ENCODE measurements around the gene PCDH19.

Gene PCDH19

DNA sequence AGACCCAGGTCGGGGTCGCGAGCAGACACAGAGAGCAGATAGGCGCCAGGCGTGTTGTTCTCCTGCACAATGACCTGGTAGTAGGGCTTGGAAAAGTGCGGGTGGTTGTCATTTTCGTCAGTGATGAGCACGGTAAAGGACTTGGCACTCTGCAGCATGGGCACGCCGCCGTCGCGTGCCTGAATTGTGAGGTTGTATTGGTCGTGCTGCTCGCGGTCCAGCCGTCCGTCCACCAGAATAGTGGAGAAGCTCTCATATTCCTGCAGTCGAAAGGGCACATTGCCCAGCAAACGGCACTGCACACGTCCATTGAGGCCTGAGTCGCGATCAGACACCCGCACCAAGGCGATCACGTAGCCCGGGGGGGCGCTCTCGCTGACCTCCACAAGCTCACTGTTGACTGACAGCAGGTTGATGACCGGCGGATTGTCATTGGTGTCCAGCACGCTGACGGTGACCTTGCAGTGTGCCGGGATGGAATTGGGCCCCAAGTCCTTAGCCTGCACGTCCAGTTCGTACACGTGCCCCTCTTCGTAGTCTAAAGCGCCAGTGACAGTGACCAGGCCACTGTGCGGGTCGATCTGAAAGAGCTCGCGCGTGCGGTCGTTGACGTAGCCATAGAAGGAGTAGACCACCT lies 2.8 kb downstream of the PCDH19 start:
- DNase-seq: no peak

DNA sequence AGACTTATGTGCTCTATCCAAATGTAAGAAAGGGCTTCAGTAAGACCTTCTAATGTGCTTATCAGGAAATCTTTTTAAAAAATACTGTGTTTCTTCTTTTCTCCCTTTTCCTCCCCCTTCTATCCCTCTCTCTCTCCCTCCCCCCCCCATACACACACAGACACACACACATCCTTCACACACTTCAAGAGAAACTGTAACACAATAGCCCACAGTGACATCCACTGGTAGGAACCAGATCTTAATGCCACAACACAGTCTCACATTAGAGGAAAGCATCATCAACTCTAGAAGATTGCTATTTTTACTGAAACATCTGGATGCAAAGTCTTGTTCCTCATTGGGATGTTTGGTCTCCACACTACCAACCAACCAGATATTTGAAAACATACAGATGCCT lies 4.6 kb downstream of the PCDH19 start:
- no peak for DNase-seq

DNA sequence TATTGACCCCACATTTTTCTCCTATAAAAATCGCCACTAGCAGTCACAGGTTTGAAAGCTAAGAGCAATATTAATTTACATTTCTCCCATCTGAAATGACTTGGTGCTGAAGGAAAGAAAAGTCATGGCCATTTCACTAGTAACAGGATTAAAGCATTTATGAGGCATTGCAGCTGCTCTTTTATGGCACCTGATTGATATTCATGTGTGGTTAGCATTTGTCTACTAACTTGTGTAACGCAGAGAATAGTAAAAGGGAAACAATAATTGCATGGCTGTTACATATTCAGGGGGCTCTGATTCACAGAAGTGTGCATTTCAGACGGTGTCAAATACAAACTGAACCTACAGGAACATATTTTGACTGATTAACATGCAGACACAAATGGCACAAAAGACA lies 5.2 kb downstream of the PCDH19 start:
- DNase-seq: no peak

DNA sequence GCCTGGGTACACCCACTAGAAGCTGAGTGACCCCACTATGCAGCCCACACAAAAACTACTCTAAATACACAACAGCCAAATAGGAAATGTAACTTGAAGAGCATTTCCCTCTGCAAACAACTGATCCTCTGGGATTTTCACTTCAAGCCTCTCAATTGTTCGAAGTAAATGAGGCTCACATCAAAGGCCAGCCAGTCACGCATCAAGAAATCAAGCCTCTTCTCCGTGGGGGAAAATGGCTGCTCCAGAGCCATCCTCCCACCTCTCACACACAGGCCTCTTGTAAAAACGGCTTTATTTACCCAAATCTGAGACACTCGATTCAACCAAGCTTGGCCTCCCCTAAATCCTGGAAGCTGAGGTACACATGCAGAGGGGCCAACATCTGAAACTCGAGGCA lies 14.3 kb downstream of the PCDH19 start:
- DNase-seq: no peak

DNA sequence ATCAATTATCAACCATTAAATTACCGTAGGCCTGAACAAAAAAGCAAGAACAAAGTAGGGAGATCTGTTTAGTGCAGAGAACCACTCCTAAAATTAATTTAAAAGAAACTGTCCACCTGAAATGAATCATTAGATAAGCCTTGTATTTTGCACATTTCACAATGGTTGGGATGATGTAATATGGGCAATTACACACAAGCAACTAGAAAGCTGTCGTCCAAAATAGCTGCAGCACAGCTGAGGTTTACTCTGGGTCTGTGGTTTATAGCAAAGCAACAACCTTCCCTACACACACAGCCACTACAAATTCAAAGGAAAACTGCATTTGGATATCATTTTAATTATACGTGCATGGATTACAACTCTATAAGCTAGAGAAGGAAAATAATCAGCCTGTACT lies 28.5 kb downstream of the PCDH19 start:
- DNase-seq: no peak

DNA sequence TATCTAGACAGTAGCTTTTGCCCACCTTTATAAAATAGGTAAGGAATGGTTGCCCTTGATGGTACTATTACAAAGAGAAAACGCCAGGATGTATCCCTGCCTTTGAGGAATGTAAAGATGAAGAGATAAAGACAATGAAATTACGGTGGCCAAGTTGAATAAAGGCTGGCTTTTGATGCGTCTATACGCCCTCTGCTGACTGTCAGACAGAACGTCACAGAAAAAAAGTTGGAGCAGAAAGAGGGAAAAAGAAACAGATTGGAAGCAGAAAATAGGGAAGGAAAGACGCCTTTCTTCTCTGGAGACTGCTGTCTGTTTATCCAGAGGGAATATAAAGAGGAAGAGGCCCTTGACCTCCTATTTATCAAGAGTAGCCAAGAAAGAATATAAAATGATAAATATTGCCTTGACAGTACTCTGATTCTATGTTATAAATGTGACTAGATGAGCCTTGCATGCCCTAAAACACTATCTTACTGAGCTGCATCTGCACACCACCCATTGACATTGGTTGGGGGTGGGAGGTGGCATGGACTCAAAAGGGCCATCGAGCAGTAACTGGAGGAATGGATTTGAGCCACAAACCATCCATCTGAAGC lies 30.6 kb downstream of the PCDH19 start:
- DNase-seq: peak in 2 of 51 donors; percentile 2 to 7

DNA sequence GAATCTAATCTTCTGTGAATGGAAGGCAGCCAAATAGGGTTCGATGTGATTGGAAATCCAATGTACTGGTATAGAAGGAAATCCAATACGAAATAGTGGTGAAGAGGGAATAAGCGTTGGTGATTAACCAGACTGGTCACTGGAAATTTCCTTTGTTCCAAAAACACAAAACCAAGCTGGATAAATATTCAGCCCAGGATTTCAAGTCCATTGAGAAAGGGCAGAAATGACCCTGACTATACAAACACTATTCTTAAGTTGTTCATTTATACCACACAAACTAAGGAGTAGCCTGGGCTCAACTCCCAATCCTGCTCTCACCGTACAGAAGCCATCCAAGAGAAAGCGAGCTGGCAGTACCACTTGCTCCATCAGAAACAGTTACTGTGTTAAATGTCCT lies 32.2 kb downstream of the PCDH19 start:
- peak in 5 of 51 donors; percentile 0 to 8 (median 1) for DNase-seq

DNA sequence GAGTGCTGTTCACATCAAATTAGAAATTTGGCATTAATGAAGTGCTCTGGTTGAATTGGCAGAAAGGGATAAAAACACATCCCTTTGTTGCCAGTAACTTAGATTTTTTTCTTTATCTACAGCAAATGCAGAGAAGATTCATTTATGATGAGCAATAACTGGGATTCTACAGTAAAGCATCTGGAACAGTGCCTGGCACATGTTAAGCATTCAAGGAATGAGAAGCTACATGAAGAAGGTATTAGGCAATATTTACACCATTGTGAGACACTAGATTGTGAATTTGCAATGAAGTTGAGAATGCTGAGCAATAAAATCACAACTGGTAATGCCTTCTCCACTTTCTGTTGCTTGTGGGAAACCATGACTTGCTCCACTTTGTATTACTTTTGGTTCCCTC lies 33.5 kb downstream of the PCDH19 start:
- DNase-seq: no peak

DNA sequence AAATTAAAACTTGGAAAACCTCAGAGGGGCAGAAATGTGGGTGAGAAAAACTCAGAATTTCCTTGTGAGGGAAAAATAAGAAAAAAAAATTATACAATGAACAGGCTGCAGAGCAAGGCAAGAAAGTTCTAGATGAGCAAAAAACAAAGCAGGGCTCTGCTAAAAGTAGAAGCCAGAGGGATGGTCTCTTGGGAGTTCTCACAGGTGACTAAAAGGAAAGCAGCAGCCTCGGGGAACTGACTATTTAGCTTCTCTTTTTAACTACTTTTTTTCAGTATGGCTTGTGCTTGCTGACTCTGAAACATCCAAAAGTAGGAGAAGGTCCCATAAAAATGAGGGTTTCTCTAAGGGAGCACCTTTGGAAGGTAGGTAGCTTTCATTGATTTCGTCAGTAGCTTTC lies 36.4 kb downstream of the PCDH19 start:
- no peak for DNase-seq

DNA sequence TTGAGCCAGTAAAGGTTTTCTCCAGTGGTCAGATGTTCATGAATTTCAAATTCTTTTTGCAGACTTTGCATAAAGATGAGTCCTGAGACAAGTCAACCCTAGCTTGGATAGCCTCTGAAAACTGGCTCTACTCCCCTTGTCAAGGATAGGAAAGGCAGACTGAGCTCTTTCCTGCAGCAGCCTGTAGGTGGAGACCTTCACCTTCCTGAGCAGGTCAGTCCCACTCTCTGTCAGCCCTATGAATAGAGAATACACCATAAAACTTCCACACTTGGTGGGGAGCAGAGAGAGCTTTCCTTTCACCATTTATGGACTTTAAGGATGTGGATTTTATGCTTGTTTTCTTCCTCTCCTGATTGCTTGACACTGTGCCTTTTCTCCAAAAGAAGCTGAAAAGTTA lies 41.9 kb downstream of the PCDH19 start:
- peak in 3 of 51 donors; percentile 0 for DNase-seq

DNA sequence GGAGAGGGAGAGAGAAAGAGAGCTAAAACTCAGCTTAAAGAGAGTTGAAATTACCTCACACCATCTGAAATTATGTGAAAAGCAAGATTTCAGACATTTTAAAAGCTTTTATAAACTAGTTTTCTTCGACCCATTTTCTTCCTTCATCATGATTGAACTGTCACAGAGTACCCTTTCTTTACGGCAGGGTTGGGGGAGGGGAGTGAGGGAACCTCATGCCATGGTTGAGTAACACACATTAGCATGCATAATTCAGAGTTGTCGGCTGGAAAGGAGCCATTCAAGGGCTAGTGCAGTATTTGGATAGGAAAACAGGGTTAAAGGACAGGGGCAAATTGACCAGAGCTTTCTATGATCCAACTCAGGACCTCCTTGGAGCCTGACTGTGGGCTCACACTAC lies 46.2 kb downstream of the PCDH19 start:
- peak in 3 of 51 donors; percentile 0 to 7 (median 1) for DNase-seq

DNA sequence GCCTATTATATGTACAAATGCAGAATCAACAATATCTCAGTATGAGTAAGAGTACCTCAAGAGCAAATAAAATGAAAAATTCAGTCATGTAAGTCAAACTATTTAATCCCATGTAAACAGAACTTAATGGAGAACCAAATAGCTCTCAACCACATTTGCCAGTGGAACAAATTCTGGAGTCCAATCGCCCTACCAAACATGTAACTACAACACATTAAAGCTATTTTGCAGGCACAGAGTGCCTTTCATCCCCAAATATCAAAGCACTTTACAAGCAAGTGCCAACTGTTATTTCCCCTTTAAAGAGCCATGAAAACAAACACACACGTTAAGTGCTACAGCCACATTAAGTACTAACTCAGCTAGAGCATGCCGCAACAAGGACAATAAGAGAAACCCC lies 51.3 kb downstream of the PCDH19 start:
- no peak for DNase-seq

DNA sequence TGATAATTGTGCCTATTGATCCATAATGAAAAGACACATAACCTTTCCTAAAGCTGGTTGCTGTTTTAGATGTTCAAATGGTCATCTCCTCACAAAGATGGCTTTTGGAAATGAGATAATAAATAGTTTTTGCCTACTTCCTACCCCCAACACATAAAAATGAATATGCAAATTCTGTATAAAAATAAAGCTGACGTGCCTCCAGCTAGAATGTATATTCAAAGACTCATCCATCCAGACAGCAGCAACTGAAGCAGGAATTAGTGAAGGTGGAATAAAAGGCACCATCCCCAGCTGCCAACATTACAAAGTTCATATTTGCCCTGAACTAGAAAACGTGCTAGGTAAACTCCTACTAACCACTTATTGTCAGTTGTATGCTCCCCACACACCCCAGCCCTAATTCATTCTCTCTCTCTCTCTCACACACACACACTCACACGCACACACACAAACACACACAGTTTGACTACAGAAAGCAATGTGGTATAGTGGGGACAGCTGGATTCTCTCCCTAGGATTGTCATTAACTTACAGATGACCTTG lies 53.6 kb downstream of the PCDH19 start:
- DNase-seq: no peak

DNA sequence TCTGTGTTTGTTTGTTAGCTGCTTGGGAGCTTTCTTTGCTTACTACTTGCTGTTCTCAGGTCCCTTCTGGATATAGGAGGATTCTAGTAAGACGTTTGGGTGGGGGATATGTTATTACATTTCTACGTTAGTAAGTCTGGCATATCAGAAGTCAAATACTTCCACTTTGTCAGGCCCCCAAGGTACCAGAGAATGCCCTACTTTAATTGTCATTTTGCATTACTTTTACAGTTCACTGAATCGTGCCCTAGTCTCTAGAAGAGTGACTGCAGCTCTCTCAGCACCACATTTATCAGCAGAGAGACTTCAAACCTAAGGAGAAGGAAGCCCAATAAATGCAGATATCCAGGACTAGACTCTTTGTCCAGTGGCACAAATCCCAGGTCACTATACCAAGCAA lies 54.4 kb downstream of the PCDH19 start:
- DNase-seq: no peak

DNA sequence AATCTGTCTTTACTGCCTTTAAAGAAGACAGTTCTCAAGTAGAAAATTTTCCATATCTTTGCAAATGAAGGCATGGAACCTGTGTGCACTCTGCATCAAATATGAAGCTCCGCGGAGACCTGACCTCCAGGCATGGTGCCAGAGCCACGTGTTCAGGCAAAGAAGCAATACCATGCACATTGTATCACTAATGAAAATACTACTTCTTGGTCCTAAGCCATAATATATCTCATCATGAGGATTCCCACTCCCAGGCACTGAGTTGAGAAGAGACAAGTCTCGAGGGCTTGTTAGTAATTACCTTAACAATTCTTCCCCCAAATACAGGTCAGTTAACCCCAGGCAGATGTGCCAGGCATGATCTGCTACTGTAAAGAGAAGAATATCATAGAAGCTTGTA lies 56.7 kb downstream of the PCDH19 start:
- DNase-seq: no peak

DNA sequence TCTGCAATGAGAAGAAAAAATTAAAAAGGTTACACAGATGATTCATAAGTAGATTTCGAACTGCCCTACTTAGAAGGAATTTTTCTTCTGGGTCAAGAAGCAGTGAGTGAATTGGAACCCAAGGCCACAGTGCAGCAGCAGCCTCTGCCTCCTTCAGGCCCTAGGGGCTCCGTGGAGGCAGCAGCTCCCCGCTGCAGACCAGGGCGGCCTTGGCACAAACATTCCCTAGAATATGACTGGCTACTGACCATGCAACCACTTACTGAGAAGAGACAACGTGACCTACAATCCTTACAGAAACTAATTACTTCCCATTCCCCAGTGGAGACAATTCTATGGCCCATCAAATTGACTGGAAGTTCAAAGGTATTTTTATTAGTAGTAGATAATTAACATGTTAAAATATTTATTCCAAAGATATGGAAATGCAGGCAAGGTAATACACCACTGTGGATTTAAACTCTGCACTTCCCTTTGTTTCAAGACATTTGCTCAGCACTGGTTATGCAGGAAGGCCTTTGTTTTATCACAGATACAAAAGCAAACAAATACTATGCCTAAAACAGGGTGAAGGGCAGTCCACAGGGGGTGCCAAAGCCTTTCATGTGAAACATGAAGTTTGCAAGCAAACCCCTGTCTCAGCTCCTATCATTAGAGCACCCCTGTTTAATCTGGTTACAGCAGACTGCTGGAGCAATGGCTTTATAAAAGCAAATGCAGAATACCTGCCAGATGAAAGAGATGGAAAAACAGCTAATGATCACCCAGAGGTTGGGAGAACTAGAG lies 59.2 kb downstream of the PCDH19 start:
- DNase-seq: no peak

DNA sequence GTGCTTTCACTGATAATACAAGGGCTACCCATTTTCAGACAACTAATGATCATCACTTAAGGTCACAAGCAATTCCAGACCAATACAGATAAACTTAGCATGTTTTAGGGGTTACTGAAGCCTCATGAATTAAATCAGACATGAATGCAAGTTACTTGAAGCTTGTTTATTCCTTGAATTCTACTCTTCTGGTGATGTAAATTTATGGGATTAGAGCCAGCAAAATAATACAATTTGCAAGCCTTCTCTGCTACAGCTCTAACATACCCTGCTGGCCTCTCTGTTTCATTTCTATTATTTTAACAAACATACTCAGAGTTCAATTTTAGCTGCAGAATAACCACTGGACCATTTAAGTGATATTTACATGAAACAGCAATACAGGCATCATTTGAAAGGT lies 60.7 kb downstream of the PCDH19 start:
- DNase-seq: no peak

DNA sequence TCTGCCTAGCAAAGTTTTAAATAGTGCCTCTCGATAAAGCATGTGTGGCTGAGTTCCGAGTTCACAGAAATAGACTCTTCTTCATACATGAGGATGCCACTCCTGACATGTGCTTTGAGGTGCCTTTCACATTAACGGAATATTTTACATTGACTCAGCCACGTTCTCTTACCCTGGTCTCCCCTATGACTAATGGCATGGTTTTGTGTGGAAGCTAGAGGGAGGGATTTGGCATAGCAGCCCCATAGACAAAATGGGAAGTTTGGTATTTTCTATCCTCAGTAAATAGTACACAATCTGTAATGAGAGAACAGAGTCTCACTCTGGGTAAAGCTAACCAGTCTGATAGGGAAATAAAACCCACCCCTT lies 68.9 kb downstream of the PCDH19 start:
- no peak for DNase-seq

DNA sequence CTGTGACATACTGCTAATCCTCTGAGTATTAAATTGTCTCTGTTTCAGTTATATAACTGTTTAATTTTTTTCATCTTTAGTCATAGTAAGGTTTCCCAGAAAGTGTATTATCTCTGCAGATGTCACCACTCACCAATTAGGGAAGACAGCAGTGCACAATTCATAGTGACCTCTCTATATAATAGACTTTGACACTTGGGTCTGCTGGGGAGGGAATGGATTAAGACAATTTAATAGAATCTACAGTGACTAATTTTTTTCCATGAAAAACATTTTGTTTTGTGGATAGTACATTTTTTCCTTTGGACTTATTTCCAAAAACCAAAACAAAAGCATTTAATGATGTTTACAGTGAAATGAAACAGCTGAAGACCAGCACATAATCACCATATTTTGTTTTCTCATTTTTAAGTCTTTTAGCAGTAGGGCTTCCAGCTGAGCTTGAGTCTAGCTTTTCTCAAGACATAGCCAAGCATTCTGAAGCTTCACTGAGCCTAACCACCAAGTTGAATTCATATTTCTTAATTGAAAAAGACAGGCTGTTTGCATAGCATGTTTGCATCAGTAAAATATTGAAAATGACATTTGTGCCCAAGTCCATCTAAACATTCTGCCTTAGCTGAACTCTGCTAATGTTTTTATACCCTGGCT lies 69.5 kb downstream of the PCDH19 start:
- DNase-seq: no peak

DNA sequence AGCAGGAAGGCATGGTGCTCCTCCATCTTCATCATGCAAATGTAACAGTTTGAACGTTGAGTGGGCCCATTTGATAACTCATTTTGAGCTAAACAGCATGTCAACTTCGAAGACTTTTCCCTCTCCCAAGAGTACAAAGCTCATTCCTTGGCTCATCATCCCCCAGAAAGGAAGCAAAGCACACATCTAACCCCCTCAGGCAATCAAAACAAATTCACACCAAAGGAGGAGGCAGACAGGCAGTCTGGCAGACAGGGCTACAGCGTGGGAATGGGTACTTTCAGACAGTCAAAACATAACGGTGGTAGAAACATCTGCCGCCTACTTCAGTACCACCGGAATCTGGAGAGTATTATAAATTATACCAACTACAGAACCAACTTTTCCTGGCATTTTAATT lies 81.7 kb downstream of the PCDH19 start:
- DNase-seq: no peak

DNA sequence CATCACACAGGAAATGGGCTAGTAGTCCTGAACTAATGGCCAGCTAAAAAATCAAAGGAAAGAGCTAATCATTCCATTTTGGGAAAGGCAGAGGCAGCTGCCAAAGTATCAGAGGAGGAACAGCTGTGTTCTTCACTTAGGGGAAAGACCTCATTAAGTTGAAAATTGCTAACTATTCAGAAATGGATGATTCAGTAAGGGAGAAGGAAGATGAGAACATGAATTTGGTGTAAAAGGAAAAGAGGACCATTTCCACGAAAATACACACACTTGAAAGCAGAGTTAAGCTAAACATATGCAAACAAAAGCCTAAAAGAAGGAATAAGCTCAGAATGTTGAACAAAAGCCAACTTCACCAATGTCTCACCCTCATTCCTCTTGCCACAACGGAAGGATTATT lies 90.4 kb downstream of the PCDH19 start:
- no peak for DNase-seq

DNA sequence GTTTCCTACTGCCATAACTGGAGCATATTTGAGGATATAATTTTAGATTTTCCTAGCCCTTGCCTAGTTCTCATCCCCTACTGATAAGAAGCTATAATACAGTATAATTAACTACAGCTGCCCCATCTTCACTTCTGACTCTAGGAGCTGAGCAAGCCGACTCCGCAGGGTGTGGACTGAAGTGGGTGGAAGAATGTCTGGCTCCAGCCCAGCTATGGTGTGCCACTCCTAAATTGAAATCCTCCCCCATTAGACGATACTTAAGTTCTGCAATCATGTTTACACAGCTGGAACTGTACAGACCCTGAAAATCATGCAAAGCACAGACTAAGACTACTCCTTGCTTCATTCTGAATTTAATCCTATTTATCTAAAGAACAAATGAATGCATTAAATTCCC lies 93.1 kb downstream of the PCDH19 start:
- no peak for DNase-seq

Data from hypothalamus (tissue), 51 donors.